ENCODE results near the gene CLK1.

CLK1 gene

DNA sequence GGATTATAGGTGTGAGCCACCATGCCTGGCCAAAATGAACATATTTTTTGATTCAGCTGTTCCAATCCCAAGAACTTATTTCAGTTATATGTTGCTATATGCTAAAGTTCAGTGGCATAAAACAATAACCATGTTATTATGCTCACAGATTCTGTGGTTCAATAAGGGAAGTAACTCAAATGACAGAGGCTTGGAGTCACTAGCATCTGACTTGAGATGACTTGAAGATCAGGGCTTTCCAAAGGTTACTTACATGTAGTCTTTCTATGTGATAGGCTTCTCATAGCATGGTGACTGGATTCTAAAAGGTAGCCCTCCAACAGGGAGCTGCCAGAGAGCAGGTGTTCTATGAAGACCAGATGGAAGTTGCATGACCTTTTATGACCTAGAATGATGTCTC lies 17.2 kb downstream of the CLK1 start:
- H3K27ac ChIP-seq (replicated peaks), result no peak overlapping the region
- TF ChIP-seq, protein P1, sequence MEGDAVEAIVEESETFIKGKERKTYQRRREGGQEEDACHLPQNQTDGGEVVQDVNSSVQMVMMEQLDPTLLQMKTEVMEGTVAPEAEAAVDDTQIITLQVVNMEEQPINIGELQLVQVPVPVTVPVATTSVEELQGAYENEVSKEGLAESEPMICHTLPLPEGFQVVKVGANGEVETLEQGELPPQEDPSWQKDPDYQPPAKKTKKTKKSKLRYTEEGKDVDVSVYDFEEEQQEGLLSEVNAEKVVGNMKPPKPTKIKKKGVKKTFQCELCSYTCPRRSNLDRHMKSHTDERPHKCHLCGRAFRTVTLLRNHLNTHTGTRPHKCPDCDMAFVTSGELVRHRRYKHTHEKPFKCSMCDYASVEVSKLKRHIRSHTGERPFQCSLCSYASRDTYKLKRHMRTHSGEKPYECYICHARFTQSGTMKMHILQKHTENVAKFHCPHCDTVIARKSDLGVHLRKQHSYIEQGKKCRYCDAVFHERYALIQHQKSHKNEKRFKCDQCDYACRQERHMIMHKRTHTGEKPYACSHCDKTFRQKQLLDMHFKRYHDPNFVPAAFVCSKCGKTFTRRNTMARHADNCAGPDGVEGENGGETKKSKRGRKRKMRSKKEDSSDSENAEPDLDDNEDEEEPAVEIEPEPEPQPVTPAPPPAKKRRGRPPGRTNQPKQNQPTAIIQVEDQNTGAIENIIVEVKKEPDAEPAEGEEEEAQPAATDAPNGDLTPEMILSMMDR (IDR thresholded peaks at IDR 0.05; ENCODE audit: insufficient read depth, low read length), result no peak
- TF ChIP-seq POLR2AphosphoS5 (IDR thresholded peaks at IDR 0.05; ENCODE audit: low read depth), result no peak
- DNase-seq (ENCODE audit: low read depth in 1 of 2, low spot score in 1 of 2), result no peak

DNA sequence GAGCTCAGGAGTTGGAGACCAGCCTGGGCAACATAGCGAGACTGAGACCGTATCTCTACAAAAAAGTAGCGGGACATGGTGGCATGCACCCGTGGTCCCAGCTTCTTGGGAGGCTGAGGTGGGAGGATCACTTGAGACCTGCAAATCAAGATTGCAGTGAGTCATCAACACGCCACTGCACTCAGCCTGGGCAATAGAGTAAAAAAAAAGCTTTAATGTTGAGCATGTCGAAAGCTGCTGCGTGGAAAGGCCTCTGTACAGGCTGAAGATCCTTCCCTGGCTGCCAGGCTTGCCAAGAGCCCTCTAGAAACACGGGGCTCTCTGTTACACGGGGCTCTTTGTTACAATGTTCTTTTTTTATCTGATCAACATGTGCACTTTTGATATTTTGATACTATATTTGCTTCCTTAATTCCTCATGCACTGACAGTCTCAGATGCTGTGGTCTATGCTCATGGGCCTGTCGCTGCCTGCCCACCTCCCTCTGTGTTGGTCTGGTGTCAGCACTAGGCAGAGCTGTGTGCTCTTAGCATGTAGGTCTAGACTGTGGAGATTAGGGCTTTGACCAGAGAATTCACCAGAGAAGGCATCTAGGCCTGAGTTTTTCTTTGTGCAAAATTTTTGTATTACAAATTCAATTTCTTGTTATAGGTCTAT lies 18.7 kb downstream of the CLK1 start:
- Histone ChIP-seq H3K27ac (replicated peaks) (no peak overlapping the region), H3K4me3 (replicated peaks; ENCODE audit: insufficient read depth, low read length) (no peak overlapping the region), H3K27me3 (ENCODE audit: insufficient read depth, poor library complexity, severe bottlenecking) (no peaks in the 10 kb centered on the region)
- TF ChIP-seq POLR2AphosphoS5 (IDR thresholded peaks at IDR 0.05; ENCODE audit: low read depth), result no peak
- TF ChIP-seq, protein P1 (IDR thresholded peaks at IDR 0.05; ENCODE audit: insufficient read depth, low read length), result no peak
- TF ChIP-seq GABPA (IDR thresholded peaks at IDR 0.05; ENCODE audit: low read depth), result no peak
- TF ChIP-seq SPI1 (IDR thresholded peaks at IDR 0.05; ENCODE audit: borderline replicate concordance, low read depth), result no peak
- TF ChIP-seq, protein P2, sequence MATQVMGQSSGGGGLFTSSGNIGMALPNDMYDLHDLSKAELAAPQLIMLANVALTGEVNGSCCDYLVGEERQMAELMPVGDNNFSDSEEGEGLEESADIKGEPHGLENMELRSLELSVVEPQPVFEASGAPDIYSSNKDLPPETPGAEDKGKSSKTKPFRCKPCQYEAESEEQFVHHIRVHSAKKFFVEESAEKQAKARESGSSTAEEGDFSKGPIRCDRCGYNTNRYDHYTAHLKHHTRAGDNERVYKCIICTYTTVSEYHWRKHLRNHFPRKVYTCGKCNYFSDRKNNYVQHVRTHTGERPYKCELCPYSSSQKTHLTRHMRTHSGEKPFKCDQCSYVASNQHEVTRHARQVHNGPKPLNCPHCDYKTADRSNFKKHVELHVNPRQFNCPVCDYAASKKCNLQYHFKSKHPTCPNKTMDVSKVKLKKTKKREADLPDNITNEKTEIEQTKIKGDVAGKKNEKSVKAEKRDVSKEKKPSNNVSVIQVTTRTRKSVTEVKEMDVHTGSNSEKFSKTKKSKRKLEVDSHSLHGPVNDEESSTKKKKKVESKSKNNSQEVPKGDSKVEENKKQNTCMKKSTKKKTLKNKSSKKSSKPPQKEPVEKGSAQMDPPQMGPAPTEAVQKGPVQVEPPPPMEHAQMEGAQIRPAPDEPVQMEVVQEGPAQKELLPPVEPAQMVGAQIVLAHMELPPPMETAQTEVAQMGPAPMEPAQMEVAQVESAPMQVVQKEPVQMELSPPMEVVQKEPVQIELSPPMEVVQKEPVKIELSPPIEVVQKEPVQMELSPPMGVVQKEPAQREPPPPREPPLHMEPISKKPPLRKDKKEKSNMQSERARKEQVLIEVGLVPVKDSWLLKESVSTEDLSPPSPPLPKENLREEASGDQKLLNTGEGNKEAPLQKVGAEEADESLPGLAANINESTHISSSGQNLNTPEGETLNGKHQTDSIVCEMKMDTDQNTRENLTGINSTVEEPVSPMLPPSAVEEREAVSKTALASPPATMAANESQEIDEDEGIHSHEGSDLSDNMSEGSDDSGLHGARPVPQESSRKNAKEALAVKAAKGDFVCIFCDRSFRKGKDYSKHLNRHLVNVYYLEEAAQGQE (IDR thresholded peaks at IDR 0.05; ENCODE audit: insufficient replicate concordance, low read depth), result no peak
- no peak for DNase-seq (ENCODE audit: low read depth in 1 of 2, low spot score in 1 of 2)

More for the DNA sequence above, 17.2 kb downstream of the CLK1 start:
- Histone ChIP-seq H3K27me3 (ENCODE audit: insufficient read depth, poor library complexity, severe bottlenecking) (no peaks in the 10 kb centered on the region), H3K4me3 (replicated peaks; ENCODE audit: insufficient read depth, low read length) (no peak overlapping the region)

DNA sequence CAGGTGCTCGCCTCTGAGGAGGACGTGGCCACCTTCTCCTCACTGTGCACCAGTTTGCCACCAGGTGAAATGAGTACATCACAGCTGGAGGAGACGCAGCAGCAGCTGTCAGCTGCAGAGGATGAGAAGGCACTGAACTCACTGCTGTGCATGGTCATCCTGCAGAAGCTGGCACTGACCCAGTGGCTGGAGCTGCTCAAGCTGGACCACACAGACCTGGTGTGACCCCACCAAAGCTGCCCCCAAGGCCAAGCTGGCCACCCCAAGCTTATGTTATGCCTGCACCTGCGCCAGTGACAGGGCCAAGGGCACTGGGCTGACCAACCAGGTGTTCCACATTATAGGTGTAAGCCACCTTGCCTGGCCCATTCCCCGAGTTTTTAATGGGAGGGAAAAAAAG lies 19.3 kb downstream of the CLK1 start:
- Histone ChIP-seq H3K27ac (replicated peaks) (no peak overlapping the region), H3K4me3 (replicated peaks; ENCODE audit: insufficient read depth, low read length) (no peak overlapping the region), H3K27me3 (ENCODE audit: insufficient read depth, poor library complexity, severe bottlenecking) (no peaks in the 10 kb centered on the region)
- no peak for TF ChIP-seq GABPA (IDR thresholded peaks at IDR 0.05; ENCODE audit: low read depth)
- TF ChIP-seq POLR2AphosphoS5 (IDR thresholded peaks at IDR 0.05; ENCODE audit: low read depth), result no peak
- TF ChIP-seq, protein P2 (IDR thresholded peaks at IDR 0.05; ENCODE audit: insufficient replicate concordance, low read depth), result no peak
- no peak for TF ChIP-seq SPI1 (IDR thresholded peaks at IDR 0.05; ENCODE audit: borderline replicate concordance, low read depth)
- TF ChIP-seq, protein P1 (IDR thresholded peaks at IDR 0.05; ENCODE audit: insufficient read depth, low read length), result no peak
- DNase-seq (ENCODE audit: low read depth in 1 of 2, low spot score in 1 of 2), result no peak
